Naive thymus-derived CD4-positive, alpha-beta T cell (primary cell): ENCODE measurements around the gene GRK5. TPM values are rescaled to one million over a fixed set of nuclear protein-coding genes. Genes with fewer than 3 reads are reported as not detected.

ENCODE experiments used
- ATAC-seq: fragments of 150-1000 bp; cut with Tn5 transposase; 2 replicates; pipeline ENCODE4 v1.10.0; 2021; ENCODE audit warnings: mild to moderate bottlenecking, moderate library complexity
- CTCF ChIA-PET: fragments of 350-600 bp; sonication (Branson Sonifier 250); formaldehyde crosslinking; loops from one replicate; lab custom pipeline; 2021; ENCODE audit warnings: antibody characterized with exemption; lab: Charles Lee
- POLR2A ChIA-PET: fragments of 350-600 bp; sonication (Branson Sonifier 250); formaldehyde crosslinking; loops from one replicate; lab custom pipeline; 2021; ENCODE audit warnings: antibody characterized with exemption, inconsistent platforms; lab: Charles Lee
- DNase-seq, 9 donors: peaks; one replicate each; pipeline versions ENCODE4 v3.0.0 to v3.0.0-alpha.2; 2020 to 2022; ENCODE audit warnings: mixed read lengths in 1 of 9
- H3K27ac ChIP-seq: one replicate; pipeline ENCODE4 v1.7.0; 2013; ENCODE audit warnings: mild to moderate bottlenecking, low read depth, low read length, moderate library complexity
- H3K27me3 ChIP-seq, 2 donors: one replicate each; pipeline ENCODE4 v1.7.0; 2013; ENCODE audit warnings: low read length in 2 of 2, mild to moderate bottlenecking in 2 of 2, moderate library complexity in 2 of 2; ENCODE audit not compliant: control insufficient read depth in 2 of 2, insufficient read depth in 2 of 2
- H3K36me3 ChIP-seq, 3 experiments: 1 replicate in 2 of 3; 2 replicates in 1 of 3; pipeline ENCODE4 v1.7.0; 2013; ENCODE audit warnings: low read length in 3 of 3, mild to moderate bottlenecking in 3 of 3, moderate library complexity in 1 of 3; ENCODE audit not compliant: insufficient read depth in 3 of 3, control insufficient read depth in 2 of 3
- H3K4me1 ChIP-seq, 2 donors: one replicate each; pipeline ENCODE4 v1.7.0; 2013; ENCODE audit warnings: low read length in 2 of 2, mild to moderate bottlenecking in 2 of 2, moderate library complexity in 1 of 2; ENCODE audit not compliant: control insufficient read depth in 2 of 2, insufficient read depth in 2 of 2
- H3K4me3 ChIP-seq: 2 replicates; pipeline ENCODE4 v1.7.0; 2013; ENCODE audit warnings: mild to moderate bottlenecking, low read length
- H3K9me3 ChIP-seq, 3 experiments: 1 replicate in 2 of 3; 2 replicates in 1 of 3; pipeline ENCODE4 v1.7.0; 2013; ENCODE audit warnings: low read length in 3 of 3; ENCODE audit not compliant: control insufficient read depth in 2 of 3
- H3K27ac Mint-ChIP-seq, 9 donors: one replicate each; pipeline ENCODE4 v1.8.0; 2020 to 2022; ENCODE audit warnings: mixed read lengths in 9 of 9, mild to moderate bottlenecking in 8 of 9, moderate library complexity in 5 of 9, inconsistent platforms in 2 of 9
- H3K27me3 Mint-ChIP-seq, 5 donors: one replicate each; pipeline ENCODE4 v1.8.0; 2021 to 2022; ENCODE audit warnings: mixed read lengths in 5 of 5, mild to moderate bottlenecking in 1 of 5
- H3K36me3 Mint-ChIP-seq, 5 donors: one replicate each; pipeline ENCODE4 v1.8.0; 2020 to 2022; ENCODE audit warnings: mixed read lengths in 5 of 5, mild to moderate bottlenecking in 3 of 5, inconsistent platforms in 1 of 5
- H3K4me1 Mint-ChIP-seq, 7 donors: one replicate each; pipeline ENCODE4 v1.8.0; 2020 to 2022; ENCODE audit warnings: mixed read lengths in 7 of 7, mild to moderate bottlenecking in 3 of 7, inconsistent platforms in 1 of 7
- H3K4me3 Mint-ChIP-seq, 10 donors: one replicate each; pipeline ENCODE4 v1.8.0; 2020 to 2022; ENCODE audit warnings: mild to moderate bottlenecking in 10 of 10, mixed read lengths in 10 of 10, moderate library complexity in 6 of 10, inconsistent platforms in 2 of 10
- H3K9me3 Mint-ChIP-seq, 11 donors: one replicate each; pipeline ENCODE4 v1.8.0; 2020 to 2022; ENCODE audit warnings: mixed read lengths in 11 of 11, mild to moderate bottlenecking in 4 of 11, inconsistent platforms in 1 of 11, moderate library complexity in 1 of 11
- intact Hi-C, 2 donors: fragments of 100-400 bp; cut with micrococcal nuclease; formaldehyde crosslinking; loops; one replicate each; pipeline ENCODE4 v1.15.1; 2023
- polyA plus RNA-seq, 2 donors: library from polyadenylated mRNA; unstranded; fragments of 300-500 nt; fragmentation: Illumina TruSeq; gene quantifications; one replicate each; pipeline ENCODE4 v1.2.3, GENCODE V29; 2021
- total RNA-seq, 6 experiments: library from RNA in 5 of 6; stranded (reverse) in 5 of 6; gene quantifications; 1 replicate in 5 of 6; 2 replicates in 1 of 6; pipeline ENCODE4 v1.2.3 and lab custom pipeline; 2021 to 2026

GRK5 gene
- total and polyA plus RNA-seq, 7 experiments from 2014 or later, result 16.4 to 45.2 (median 30.3) TPM

DNA sequence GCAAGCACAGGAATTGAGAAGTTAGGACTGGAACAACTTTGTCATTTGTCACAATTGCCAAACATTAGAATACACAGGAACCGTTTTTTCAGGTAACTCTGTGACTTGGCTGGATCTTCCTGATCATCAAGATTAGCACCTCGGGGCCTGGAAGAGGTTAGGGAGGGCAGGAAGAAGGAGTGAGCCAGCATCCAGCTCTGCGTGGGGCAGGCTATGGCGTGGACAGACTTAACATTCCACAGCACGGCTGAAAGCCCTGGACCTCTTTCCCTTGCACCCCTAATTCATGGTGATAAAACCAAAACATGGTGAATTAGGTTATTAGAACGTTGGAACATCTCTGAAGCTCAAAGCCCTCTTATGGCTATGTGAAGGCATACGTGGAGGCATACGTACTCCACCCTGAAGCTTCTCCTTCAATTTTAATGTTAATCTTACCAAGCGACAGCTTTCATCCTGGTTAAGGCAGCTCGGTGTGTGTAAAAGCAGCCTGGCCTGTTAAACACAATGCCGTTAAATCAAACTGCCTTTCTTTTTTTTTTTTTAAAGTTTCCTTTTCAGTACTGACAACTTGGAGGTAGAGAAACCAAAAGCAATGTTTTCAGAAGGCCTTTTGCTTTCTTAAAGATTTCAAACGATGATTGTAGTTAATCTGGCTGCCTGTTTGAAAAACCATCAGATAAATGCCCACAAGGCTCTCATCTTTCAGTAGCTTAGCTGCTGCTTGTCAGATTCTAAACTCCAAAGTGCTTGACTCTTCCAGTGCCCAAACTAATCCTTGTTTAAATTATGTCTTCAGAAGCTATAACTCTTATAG is 4.5 kb downstream of the GRK5 start:
- H3K27me3 Mint-ChIP-seq, result no peaks in the 10 kb centered on the region
- DNase-seq (peak in 7 of 9 donors; percentile 41 to 77 (median 66)), ATAC-seq (peak; percentile 8)
- POLR2A ChIA-PET, result interaction anchor here (0.6 to 7.3 kb wide), 8 partner anchors 10 to 289 kb away, joined by 3 to 65 read pairs (median 4); no protein-coding TSS in a partner anchor
- peaks cover 53 to 73% (median 69%) of the 10 kb centered on the region in 7 donors for H3K4me1 Mint-ChIP-seq
- peak overlapping the region; percentile 73 to 87 (median 81) for H3K4me3 Mint-ChIP-seq
- H3K9me3 Mint-ChIP-seq, result no peaks in the 10 kb centered on the region
- intact Hi-C loops, result loop anchor here in 1 of 2 donors (1.0 kb wide), 1 partner anchor 513 kb away; no protein-coding TSS in a partner anchor
- CTCF ChIA-PET, result interaction anchor here (0.6 to 1.9 kb wide), 5 partner anchors 13 to 234 kb away, joined by 3 to 11 read pairs (median 5); no protein-coding TSS in a partner anchor
- Histone ChIP-seq H3K36me3 (no peaks in the 10 kb centered on the region), H3K9me3 (no peaks in the 10 kb centered on the region), H3K27ac (peak overlapping the region; percentile 85), H3K27me3 (no peaks in the 10 kb centered on the region), H3K4me1 (peaks cover 20 to 50% of the 10 kb centered on the region in 2 donors), H3K4me3 (peak overlapping the region; percentile 36)
- H3K27ac Mint-ChIP-seq, result peak overlapping the region; percentile 86 to 97 (median 95)
- H3K36me3 Mint-ChIP-seq, result peaks cover 0 to 10% (median 0%) of the 10 kb centered on the region in 5 donors

DNA sequence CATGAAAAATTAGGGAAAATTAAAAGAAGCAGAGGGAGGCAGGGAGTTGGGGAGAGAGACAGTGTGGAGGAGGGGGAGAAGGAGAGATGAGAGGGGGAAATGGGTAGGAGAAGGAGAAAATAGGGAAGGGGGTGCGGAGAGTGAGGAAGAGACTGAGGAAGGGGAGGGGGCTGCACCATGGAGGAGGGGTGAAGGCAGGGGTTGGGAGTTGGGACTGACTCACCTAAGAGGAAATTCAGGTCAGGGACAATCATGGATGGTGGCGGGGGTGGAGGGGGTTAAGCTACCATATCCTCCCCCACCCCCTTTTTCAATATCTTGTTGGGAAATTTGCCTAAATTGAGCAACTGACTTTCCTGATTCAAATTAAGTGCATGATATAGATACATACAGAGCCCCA is 8.0 kb downstream of the GRK5 start:
- peaks cover 0 to 2% (median 0%) of the 10 kb centered on the region in 11 donors for H3K9me3 Mint-ChIP-seq
- peaks cover 37 to 78% (median 71%) of the 10 kb centered on the region in 7 donors for H3K4me1 Mint-ChIP-seq
- no peaks in the 10 kb centered on the region for H3K36me3 ChIP-seq
- intact Hi-C loops, result no loop called here
- no peak for DNase-seq
- H3K27me3 Mint-ChIP-seq, result no peaks in the 10 kb centered on the region
- H3K4me1 ChIP-seq, result peaks cover 11 to 54% of the 10 kb centered on the region in 2 donors
- no peaks in the 10 kb centered on the region for H3K27me3 ChIP-seq
- POLR2A ChIA-PET, result interaction anchor here (1.1 to 1.6 kb wide), 3 partner anchors 9 to 91 kb away, joined by 3 to 4 read pairs (median 3); no protein-coding TSS in a partner anchor
- no peaks in the 10 kb centered on the region for H3K9me3 ChIP-seq
- no peak for ATAC-seq
- peaks cover 0 to 12% (median 0%) of the 10 kb centered on the region in 5 donors for H3K36me3 Mint-ChIP-seq
- H3K4me3 ChIP-seq, result no peak overlapping the region
- peak overlapping the region in 6 of 9 donors; percentile 32 to 84 (median 60) for H3K27ac Mint-ChIP-seq
- CTCF ChIA-PET, result interaction anchor here (0.8 kb wide), 1 partner anchor 15 kb away, joined by 5 read pairs; no protein-coding TSS in a partner anchor
- H3K27ac ChIP-seq, result no peak overlapping the region
- peak overlapping the region in 1 of 10 donors; percentile 53 for H3K4me3 Mint-ChIP-seq

DNA sequence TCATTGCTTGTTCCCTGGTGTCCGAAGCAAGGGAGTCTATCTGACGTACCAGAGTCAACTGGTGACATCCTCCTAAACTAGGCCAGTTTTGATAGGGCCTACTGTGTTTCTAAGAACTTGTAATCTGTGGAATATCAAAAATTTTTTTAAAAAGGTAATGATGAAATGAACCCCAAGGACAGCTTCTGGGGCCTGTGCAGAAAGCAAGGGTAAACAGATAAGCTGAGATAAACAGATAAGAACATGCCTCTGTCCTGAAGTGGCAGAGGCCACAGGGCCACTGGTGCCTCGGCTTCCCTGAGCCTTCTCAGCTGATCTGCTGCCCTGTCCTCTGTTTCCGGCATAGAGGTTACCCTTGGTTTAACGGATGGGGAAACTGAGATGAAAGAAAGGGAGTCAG is 8.8 kb downstream of the GRK5 start:
- H3K9me3 ChIP-seq, result no peaks in the 10 kb centered on the region
- no peak overlapping the region for H3K4me3 ChIP-seq
- Mint-ChIP-seq H3K27ac (peak overlapping the region in 5 of 9 donors; percentile 32 to 84 (median 59)), H3K36me3 (peaks cover 0 to 12% (median 0%) of the 10 kb centered on the region in 5 donors), H3K9me3 (peaks cover 0 to 2% (median 0%) of the 10 kb centered on the region in 11 donors), H3K4me1 (peaks cover 39 to 75% (median 68%) of the 10 kb centered on the region in 7 donors), H3K4me3 (no peak overlapping the region), H3K27me3 (no peaks in the 10 kb centered on the region)
- POLR2A ChIA-PET, result interaction anchor here (0.5 to 1.1 kb wide), 3 partner anchors 80 to 225 kb away, joined by 3 to 4 read pairs (median 4); no protein-coding TSS in a partner anchor
- CTCF ChIA-PET, result no interaction called here
- no peaks in the 10 kb centered on the region for H3K36me3 ChIP-seq
- intact Hi-C loops, result no loop called here
- H3K4me1 ChIP-seq, result peaks cover 11 to 48% of the 10 kb centered on the region in 2 donors
- ATAC-seq, result peak; percentile 31
- H3K27ac ChIP-seq, result no peak overlapping the region
- no peak for DNase-seq
- no peaks in the 10 kb centered on the region for H3K27me3 ChIP-seq

DNA sequence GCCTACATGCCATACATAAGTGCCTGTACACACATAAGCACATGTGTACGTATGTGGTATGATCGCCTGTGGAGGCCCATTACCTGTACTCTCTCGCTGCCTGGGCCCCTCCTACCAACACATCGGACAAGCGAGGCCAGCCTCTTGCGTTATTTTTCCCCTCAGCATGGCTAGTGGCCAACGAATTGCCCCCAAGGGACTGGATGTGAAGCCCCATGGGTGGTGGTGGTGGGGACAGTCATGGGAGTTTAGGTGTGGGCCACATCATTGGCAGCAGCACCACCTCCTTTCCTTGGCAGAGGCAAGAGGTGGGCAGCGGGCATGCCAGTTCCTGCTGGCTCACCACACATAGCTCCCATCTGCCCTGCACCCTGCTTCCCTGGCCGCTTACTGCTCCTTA is 10.0 kb downstream of the GRK5 start:
- no peak overlapping the region for H3K4me3 Mint-ChIP-seq
- ChIA-PET CTCF (interaction anchor here (0.8 kb wide), 1 partner anchor 8 kb away, joined by 5 read pairs; no protein-coding TSS in a partner anchor), POLR2A (interaction anchor here (1.3 kb wide), 1 partner anchor 8 kb away, joined by 5 read pairs; no protein-coding TSS in a partner anchor)
- Histone ChIP-seq H3K27ac (no peak overlapping the region), H3K9me3 (no peaks in the 10 kb centered on the region), H3K27me3 (no peaks in the 10 kb centered on the region), H3K36me3 (no peaks in the 10 kb centered on the region), H3K4me1 (peaks cover 6 to 35% of the 10 kb centered on the region in 2 donors), H3K4me3 (no peak overlapping the region)
- H3K27me3 Mint-ChIP-seq, result no peaks in the 10 kb centered on the region
- H3K36me3 Mint-ChIP-seq, result peaks cover 0 to 12% (median 0%) of the 10 kb centered on the region in 5 donors
- H3K9me3 Mint-ChIP-seq, result peaks cover 0 to 2% (median 0%) of the 10 kb centered on the region in 11 donors
- DNase-seq (no peak), ATAC-seq (peak; percentile 17)
- H3K27ac Mint-ChIP-seq, result peak overlapping the region in 2 of 9 donors; percentile 48 to 88
- intact Hi-C loops, result no loop called here
- peaks cover 38 to 74% (median 65%) of the 10 kb centered on the region in 7 donors for H3K4me1 Mint-ChIP-seq

DNA sequence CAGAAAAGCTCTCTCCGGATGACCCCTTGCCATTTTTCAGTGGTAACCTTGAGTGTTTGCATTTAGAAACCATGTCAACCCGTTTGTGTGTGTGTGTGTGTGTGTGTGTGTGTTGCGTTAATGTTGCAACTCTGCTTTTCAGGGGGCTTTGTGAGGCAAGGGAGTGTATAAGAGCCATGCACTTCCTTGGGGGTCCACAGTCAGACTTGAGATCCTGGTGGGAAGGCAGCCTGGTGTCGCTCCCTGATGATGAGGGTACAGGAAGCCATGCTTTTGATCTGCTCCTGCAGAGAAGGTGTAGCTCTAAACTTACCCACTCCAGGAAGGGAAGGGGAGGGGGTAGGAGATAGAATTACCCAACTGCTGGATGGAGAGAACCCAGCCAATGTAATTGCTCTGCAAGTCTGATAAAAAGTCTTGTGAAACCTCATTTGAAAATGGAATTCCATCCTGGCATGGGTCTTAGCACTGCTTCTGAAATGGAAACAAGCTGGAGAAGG is 10.7 kb downstream of the GRK5 start:
- ATAC-seq (no peak), DNase-seq (peak in 1 of 9 donors; percentile 25)
- CTCF ChIA-PET, result interaction anchor here (0.6 to 1.1 kb wide), 3 partner anchors 8 to 91 kb away, joined by 3 to 5 read pairs (median 3); no protein-coding TSS in a partner anchor
- POLR2A ChIA-PET, result interaction anchor here (1.3 kb wide), 1 partner anchor 9 kb away, joined by 5 read pairs; no protein-coding TSS in a partner anchor
- Histone ChIP-seq H3K27me3 (no peaks in the 10 kb centered on the region), H3K4me1 (peaks cover 0 to 29% of the 10 kb centered on the region in 2 donors), H3K4me3 (no peak overlapping the region), H3K9me3 (no peaks in the 10 kb centered on the region), H3K36me3 (no peaks in the 10 kb centered on the region), H3K27ac (no peak overlapping the region)
- Mint-ChIP-seq H3K27ac (peak overlapping the region in 4 of 9 donors; percentile 13 to 88 (median 41)), H3K36me3 (peaks cover 0 to 8% (median 0%) of the 10 kb centered on the region in 5 donors), H3K4me1 (peaks cover 34 to 72% (median 62%) of the 10 kb centered on the region in 7 donors), H3K4me3 (peak overlapping the region in 3 of 10 donors; percentile 5 to 16 (median 12)), H3K27me3 (no peaks in the 10 kb centered on the region), H3K9me3 (peaks cover 0 to 2% (median 0%) of the 10 kb centered on the region in 11 donors)
- intact Hi-C loops, result no loop called here

DNA sequence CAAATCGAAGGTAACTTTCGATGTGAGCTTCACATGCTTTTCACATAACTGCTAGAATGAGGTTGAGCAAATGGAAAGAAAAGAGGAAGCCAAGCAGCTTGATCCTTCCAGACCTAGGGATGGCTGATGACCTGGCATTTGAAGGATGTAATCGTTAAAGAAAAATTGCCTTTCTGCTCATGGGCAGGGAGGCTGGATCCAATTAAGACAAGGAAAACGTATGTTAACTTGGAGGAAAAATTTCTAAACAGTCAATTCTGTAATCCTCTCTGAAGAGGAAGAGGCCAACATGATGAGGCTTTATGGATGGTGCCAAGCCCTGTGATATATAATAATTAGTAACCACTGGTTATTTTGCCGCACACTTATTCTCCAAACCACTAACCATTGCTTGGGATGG is 12.5 kb downstream of the GRK5 start:
- ChIA-PET CTCF (no interaction called here), POLR2A (no interaction called here)
- Histone ChIP-seq H3K27ac (no peak overlapping the region), H3K4me1 (peaks cover 0 to 12% of the 10 kb centered on the region in 2 donors), H3K36me3 (no peaks in the 10 kb centered on the region), H3K9me3 (no peaks in the 10 kb centered on the region), H3K4me3 (no peak overlapping the region), H3K27me3 (no peaks in the 10 kb centered on the region)
- Mint-ChIP-seq H3K4me1 (peaks cover 29 to 63% (median 52%) of the 10 kb centered on the region in 7 donors), H3K36me3 (peaks cover 0 to 4% (median 0%) of the 10 kb centered on the region in 5 donors), H3K27me3 (no peaks in the 10 kb centered on the region), H3K9me3 (peaks cover 0 to 2% (median 0%) of the 10 kb centered on the region in 11 donors), H3K4me3 (no peak overlapping the region), H3K27ac (peak overlapping the region in 1 of 9 donors; percentile 46)
- ATAC-seq (no peak), DNase-seq (no peak)
- intact Hi-C loops, result no loop called here
